ENCODE results near the gene DNAJC8. TPM values are rescaled to one million over a fixed set of nuclear protein-coding genes. Genes with fewer than 3 reads are reported as not detected.

DNAJC8 gene
- total RNA-seq (2014; rRNA removed; shearing (Covaris generic)), result 65.2 and 65.5 TPM in 2 replicates

GRCh38 chr1:28232558-28233263 lies at the start of gene DNAJC8:
TSS of gene DNAJC8 (minus strand) at chr1:28233029. CDS start at chr1:28232998, 31 bp downstream.

GRCh38 chr1:28259252-28259933 lies 26.6 kb upstream of the DNAJC8 start, which contains the start of gene SESN2:
TSS of gene SESN2 (plus strand) at chr1:28259518. CDS start at chr1:28259848, 330 bp downstream.

GRCh38 chr1:28235755-28236655 lies 3.2 kb upstream of the DNAJC8 start, which contains the start of gene ATP5IF1:
TSS of gene ATP5IF1 (plus strand) at chr1:28236124. CDS start at chr1:28236184, 60 bp downstream.

GRCh38 chr1:28176492-28177470 lies 56.0 kb downstream of the DNAJC8 start, which contains the start of gene PTAFR:
TSS of gene PTAFR (minus strand) at chr1:28176690. CDS start at chr1:28151021, 25,669 bp downstream.

Other genes with a start within 250 kb of the DNAJC8 start
- gene EYA3, start 144.4 kb downstream of the DNAJC8 start, total RNA-seq (2014; rRNA removed; shearing (Covaris generic)), result 16.1 and 17.7 TPM in 2 replicates
- gene PTAFR, start 56.3 kb downstream of the DNAJC8 start, total RNA-seq (2014; rRNA removed; shearing (Covaris generic)), result 0.16 TPM in 1 of 2 replicates, not detected in the other
- gene ATP5IF1, start 3.1 kb upstream of the DNAJC8 start, total RNA-seq (2014; rRNA removed; shearing (Covaris generic)), result 413 and 483 TPM in 2 replicates
- gene SESN2, start 26.5 kb upstream of the DNAJC8 start, total RNA-seq (2014; rRNA removed; shearing (Covaris generic)), result 56.5 and 78.7 TPM in 2 replicates
- 12.4 and 12.8 TPM in 2 replicates for gene MED18, start 96.0 kb upstream of the DNAJC8 start, total RNA-seq (2014; rRNA removed; shearing (Covaris generic))
- 11.7 and 17.3 TPM in 2 replicates for gene PHACTR4, start 136.7 kb upstream of the DNAJC8 start, total RNA-seq (2014; rRNA removed; shearing (Covaris generic))